Liver (tissue), 9 donors: ENCODE data around the gene MGP. TPM values are rescaled to one million over a fixed set of nuclear protein-coding genes. Genes with fewer than 3 reads are reported as not detected.

Source experiments
- DNase-seq: peaks from one replicate; pipeline ENCODE4 v3.0.0-alpha.2; 2017; ENCODE audit warnings: low spot score
- H3K27ac ChIP-seq, 2 donors: one replicate each; pipeline ENCODE4 v1.7.0; 2013; ENCODE audit warnings: inconsistent platforms in 2 of 2, low read length in 2 of 2, control low read depth in 1 of 2, low read depth in 1 of 2, mild to moderate bottlenecking in 1 of 2
- H3K27me3 ChIP-seq, 4 donors: one replicate each; pipeline versions ENCODE4 v1.6.1 to v1.7.0; 2013; ENCODE audit warnings: low read length in 3 of 4, inconsistent platforms in 1 of 4, mild to moderate bottlenecking in 1 of 4, moderate library complexity in 1 of 4; ENCODE audit not compliant: control insufficient read depth in 4 of 4, insufficient read depth in 4 of 4
- H3K36me3 ChIP-seq, 4 donors: one replicate each; pipeline versions ENCODE4 v1.6.1 to v1.7.0; 2013; ENCODE audit warnings: low read length in 3 of 4, mild to moderate bottlenecking in 3 of 4, low read depth in 1 of 4, moderate library complexity in 1 of 4; ENCODE audit not compliant: control insufficient read depth in 4 of 4, insufficient read depth in 3 of 4
- H3K4me1 ChIP-seq, 4 donors: one replicate each; pipeline versions ENCODE4 v1.6.1 to v1.7.0; 2013; ENCODE audit warnings: low read length in 3 of 4, mild to moderate bottlenecking in 3 of 4, moderate library complexity in 1 of 4; ENCODE audit not compliant: control insufficient read depth in 4 of 4, insufficient read depth in 4 of 4
- H3K4me3 ChIP-seq, 3 donors: one replicate each; pipeline versions ENCODE4 v1.6.1 to v1.7.0; 2013; ENCODE audit warnings: low read length in 3 of 3, control low read depth in 1 of 3, low read depth in 1 of 3, mild to moderate bottlenecking in 1 of 3
- H3K9ac ChIP-seq, 2 donors: one replicate each; pipeline ENCODE4 v1.7.0; 2013; ENCODE audit warnings: low read length in 2 of 2, mild to moderate bottlenecking in 2 of 2, moderate library complexity in 2 of 2, control low read depth in 1 of 2, low read depth in 1 of 2
- H3K9me3 ChIP-seq, 4 donors: one replicate each; pipeline versions ENCODE4 v1.6.1 to v1.7.0; 2013; ENCODE audit warnings: low read length in 3 of 4; ENCODE audit not compliant: control insufficient read depth in 4 of 4
- ATF3 ChIP-seq: IDR thresholded peaks from 2 replicates; pipeline ENCODE4 v1.6.1; 2016; ENCODE audit warnings: antibody characterized with exemption
- CTCF ChIP-seq: fragments of 150-350 bp; IDR thresholded peaks from 2 replicates; pipeline ENCODE4 v1.5.1; 2017; ENCODE audit warnings: improper control_type of control experiment, low read depth, low read length; ENCODE audit not compliant: missing input control
- EGR1 ChIP-seq, 2 donors: IDR thresholded peaks; 2 replicates each; pipeline ENCODE4 v1.6.1; 2016 to 2018; ENCODE audit warnings: antibody characterized with exemption in 2 of 2, low read depth in 2 of 2
- FOXA1 ChIP-seq: IDR thresholded peaks from 2 replicates; pipeline ENCODE4 v1.6.1; 2016; ENCODE audit warnings: antibody characterized with exemption
- FOXA2 ChIP-seq: IDR thresholded peaks from 2 replicates; pipeline ENCODE4 v1.6.1; 2016; ENCODE audit warnings: antibody characterized with exemption
- GABPA ChIP-seq, 2 donors: IDR thresholded peaks in 1 of 2; conservative IDR thresholded peaks in 1 of 2; 2 replicates each; pipeline ENCODE4 v1.6.1; 2016; ENCODE audit warnings: antibody characterized with exemption in 2 of 2, mild to moderate bottlenecking in 1 of 2, moderate library complexity in 1 of 2
- HNF4A ChIP-seq, 2 donors: conservative IDR thresholded peaks; 2 replicates each; pipeline ENCODE4 v1.6.1; 2016; ENCODE audit warnings: antibody characterized with exemption in 2 of 2, mild to moderate bottlenecking in 2 of 2
- HNF4G ChIP-seq: IDR thresholded peaks from 2 replicates; pipeline ENCODE4 v1.6.1; 2016; ENCODE audit warnings: antibody characterized with exemption
- JUND ChIP-seq, 2 donors: IDR thresholded peaks; 2 replicates each; pipeline ENCODE4 v1.6.1; 2016; ENCODE audit warnings: antibody characterized with exemption in 2 of 2
- NR2F2 ChIP-seq: IDR thresholded peaks from 2 replicates; pipeline ENCODE4 v1.6.1; 2016; ENCODE audit warnings: antibody characterized with exemption
- RAD21 ChIP-seq, 2 donors: IDR thresholded peaks; 2 replicates each; pipeline ENCODE4 v1.6.1; 2016; ENCODE audit warnings: antibody characterized with exemption in 2 of 2, mild to moderate bottlenecking in 2 of 2
- RXRA ChIP-seq, 2 donors: IDR thresholded peaks; 2 replicates each; pipeline ENCODE4 v1.6.1; 2017 to 2018; ENCODE audit warnings: antibody characterized with exemption in 2 of 2, mild to moderate bottlenecking in 1 of 2
- SP1 ChIP-seq: IDR thresholded peaks from 2 replicates; pipeline ENCODE4 v1.6.1; 2018; ENCODE audit warnings: antibody characterized with exemption, mild to moderate bottlenecking
- TAF1 ChIP-seq: conservative IDR thresholded peaks from 2 replicates; pipeline ENCODE4 v1.6.1; 2016; ENCODE audit warnings: antibody characterized with exemption, mild to moderate bottlenecking
- YY1 ChIP-seq: IDR thresholded peaks from 2 replicates; pipeline ENCODE4 v1.6.1; 2016; ENCODE audit warnings: antibody characterized with exemption, mild to moderate bottlenecking
- ZBTB33 ChIP-seq: IDR thresholded peaks from 2 replicates; pipeline ENCODE4 v1.6.1; 2016; ENCODE audit warnings: antibody characterized with exemption
- WGBS: extraction: QIAGEN DNeasy Blood & Tissue Kit; methylation state at CpG from one replicate; pipeline ENCODE4 v1.1.7; 2013; 5-methylcytosine and 5-hydroxymethylcytosine counted together
- polyA plus RNA-seq, 2 donors: library from polyadenylated mRNA; stranded (reverse) in 1 of 2; unstranded in 1 of 2; fragments of 200-250 nt in 1 of 2; fragments of >200 nt in 1 of 2; fragmentation: Nextera tagmentation in 1 of 2; extraction: Ambion mirVana in 1 of 2; gene quantifications; one replicate each; pipeline versions ENCODE4 v1.2.1 to v1.2.3, GENCODE V29; 2013 to 2015
- total RNA-seq, 2 donors: library from RNA; depleted of rRNA; stranded (reverse); fragments of >200 nt; gene quantifications; one replicate each; pipeline ENCODE4 v1.2.3, GENCODE V29; 2014
- TF ChIP-seq, protein P1 (sequence below): IDR thresholded peaks from 2 replicates; pipeline ENCODE4 v1.6.1; 2016; ENCODE audit warnings: antibody characterized with exemption, mild to moderate bottlenecking
- TF ChIP-seq, protein P2 (sequence below): IDR thresholded peaks from 2 replicates; pipeline ENCODE4 v1.6.1; 2016; ENCODE audit warnings: antibody characterized with exemption
- donor health status: healthy.
- donor health status: healthy.
- donor health status: healthy.
- donor health status: healthy.
- donor health status: healthy.

Gene MGP
- total and polyA plus RNA-seq, 4 donors = 0.98 to 20.7 (median 11.0) TPM

GRCh38 chr12:14878488-14878887, 7.2 kb downstream of the MGP start (continued):
- TF ChIP-seq, protein P1, sequence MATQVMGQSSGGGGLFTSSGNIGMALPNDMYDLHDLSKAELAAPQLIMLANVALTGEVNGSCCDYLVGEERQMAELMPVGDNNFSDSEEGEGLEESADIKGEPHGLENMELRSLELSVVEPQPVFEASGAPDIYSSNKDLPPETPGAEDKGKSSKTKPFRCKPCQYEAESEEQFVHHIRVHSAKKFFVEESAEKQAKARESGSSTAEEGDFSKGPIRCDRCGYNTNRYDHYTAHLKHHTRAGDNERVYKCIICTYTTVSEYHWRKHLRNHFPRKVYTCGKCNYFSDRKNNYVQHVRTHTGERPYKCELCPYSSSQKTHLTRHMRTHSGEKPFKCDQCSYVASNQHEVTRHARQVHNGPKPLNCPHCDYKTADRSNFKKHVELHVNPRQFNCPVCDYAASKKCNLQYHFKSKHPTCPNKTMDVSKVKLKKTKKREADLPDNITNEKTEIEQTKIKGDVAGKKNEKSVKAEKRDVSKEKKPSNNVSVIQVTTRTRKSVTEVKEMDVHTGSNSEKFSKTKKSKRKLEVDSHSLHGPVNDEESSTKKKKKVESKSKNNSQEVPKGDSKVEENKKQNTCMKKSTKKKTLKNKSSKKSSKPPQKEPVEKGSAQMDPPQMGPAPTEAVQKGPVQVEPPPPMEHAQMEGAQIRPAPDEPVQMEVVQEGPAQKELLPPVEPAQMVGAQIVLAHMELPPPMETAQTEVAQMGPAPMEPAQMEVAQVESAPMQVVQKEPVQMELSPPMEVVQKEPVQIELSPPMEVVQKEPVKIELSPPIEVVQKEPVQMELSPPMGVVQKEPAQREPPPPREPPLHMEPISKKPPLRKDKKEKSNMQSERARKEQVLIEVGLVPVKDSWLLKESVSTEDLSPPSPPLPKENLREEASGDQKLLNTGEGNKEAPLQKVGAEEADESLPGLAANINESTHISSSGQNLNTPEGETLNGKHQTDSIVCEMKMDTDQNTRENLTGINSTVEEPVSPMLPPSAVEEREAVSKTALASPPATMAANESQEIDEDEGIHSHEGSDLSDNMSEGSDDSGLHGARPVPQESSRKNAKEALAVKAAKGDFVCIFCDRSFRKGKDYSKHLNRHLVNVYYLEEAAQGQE = no peak
- no peak for TF ChIP-seq EGR1 (IDR thresholded peaks at IDR 0.05; ENCODE audit: low read depth in 2 of 2)
- no peak for TF ChIP-seq HNF4A (conservative IDR thresholded peaks at IDR 0.05)

- 71% methylated on average over 2 of the region's 2 CpGs for WGBS
- TF ChIP-seq JUND (IDR thresholded peaks at IDR 0.05) (no peak), GABPA (IDR thresholded peaks at IDR 0.05 in 1 of 2, conservative IDR thresholded peaks at IDR 0.05 in 1 of 2) (no peak), HNF4A (conservative IDR thresholded peaks at IDR 0.05) (no peak), CTCF (no peak), FOXA1 (no peak), ATF3 (no peak), RXRA (IDR thresholded peaks at IDR 0.05) (no peak), SP1 (no peak), FOXA2 (no peak), HNF4G (no peak), TAF1 (no peak), RAD21 (IDR thresholded peaks at IDR 0.05) (no peak), NR2F2 (no peak), YY1 (no peak), EGR1 (IDR thresholded peaks at IDR 0.05; ENCODE audit: low read depth in 2 of 2) (no peak), ZBTB33 (no peak)
- TF ChIP-seq, protein P1 = no peak
- TF ChIP-seq, protein P2, sequence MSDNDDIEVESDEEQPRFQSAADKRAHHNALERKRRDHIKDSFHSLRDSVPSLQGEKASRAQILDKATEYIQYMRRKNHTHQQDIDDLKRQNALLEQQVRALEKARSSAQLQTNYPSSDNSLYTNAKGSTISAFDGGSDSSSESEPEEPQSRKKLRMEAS = no peak
- Histone ChIP-seq H3K4me1 (no peaks in the 10 kb centered on the region), H3K4me3 (no peak overlapping the region), H3K9me3 (no peaks in the 10 kb centered on the region), H3K36me3 (no peaks in the 10 kb centered on the region), H3K9ac (no peak overlapping the region), H3K27me3 (no peaks in the 10 kb centered on the region), H3K27ac (no peak overlapping the region)
- DNase-seq = no peak
These were observed 8.8 kb downstream of the MGP start for GRCh38 chr12:14876833-14877232.
